HL-60 (cell line): ENCODE data around the gene RFX1.
A peak's percentile ranks its signal among the peaks of the same experiment; 100 is the strongest.

Experiments used
- DNase-seq, 2 experiments: peaks; one replicate each; pipeline ENCODE4 v3.0.0-alpha.2; 2010 to 2020; ENCODE audit warnings: low read depth in 1 of 2, low spot score in 1 of 2
- H3K27ac ChIP-seq: fragments of 250-450 bp; sonication (Bioruptor Pico); replicated peaks from 2 replicates; pipeline ENCODE4 v1.5.1; 2020; ENCODE audit warnings: mild to moderate bottlenecking, moderate library complexity
- H3K27me3 ChIP-seq: fragments of 250-450 bp; sonication (Bioruptor Pico); 2 replicates; pipeline ENCODE4 v1.5.1; 2021; ENCODE audit warnings: mild to moderate bottlenecking, moderate library complexity; ENCODE audit not compliant: insufficient read depth, poor library complexity, severe bottlenecking
- H3K4me3 ChIP-seq: replicated peaks from 2 replicates; pipeline ENCODE4 v1.5.1; 2011; ENCODE audit warnings: mild to moderate bottlenecking, control low read depth, low read length; ENCODE audit not compliant: insufficient read depth
- GABPA ChIP-seq: IDR thresholded peaks from 2 replicates; pipeline ENCODE4 v1.6.1; 2012; ENCODE audit warnings: low read depth
- POLR2AphosphoS5 ChIP-seq: IDR thresholded peaks from 2 replicates; pipeline ENCODE4 v1.6.1; 2012; ENCODE audit warnings: low read depth
- SPI1 ChIP-seq: IDR thresholded peaks from 2 replicates; pipeline ENCODE4 v1.6.1; 2012; ENCODE audit warnings: low read depth, mild to moderate bottlenecking, borderline replicate concordance
- TF ChIP-seq, protein P1 (sequence below): IDR thresholded peaks from 2 replicates; pipeline ENCODE4 v1.6.1; 2012; ENCODE audit warnings: low read depth; ENCODE audit not compliant: insufficient replicate concordance
- TF ChIP-seq, protein P2 (sequence below): IDR thresholded peaks from one replicate; pipeline ENCODE4 v1.5.1; 2011; ENCODE audit warnings: low read length, control low read depth, inconsistent platforms; ENCODE audit not compliant: insufficient read depth

Gene RFX1

DNA sequence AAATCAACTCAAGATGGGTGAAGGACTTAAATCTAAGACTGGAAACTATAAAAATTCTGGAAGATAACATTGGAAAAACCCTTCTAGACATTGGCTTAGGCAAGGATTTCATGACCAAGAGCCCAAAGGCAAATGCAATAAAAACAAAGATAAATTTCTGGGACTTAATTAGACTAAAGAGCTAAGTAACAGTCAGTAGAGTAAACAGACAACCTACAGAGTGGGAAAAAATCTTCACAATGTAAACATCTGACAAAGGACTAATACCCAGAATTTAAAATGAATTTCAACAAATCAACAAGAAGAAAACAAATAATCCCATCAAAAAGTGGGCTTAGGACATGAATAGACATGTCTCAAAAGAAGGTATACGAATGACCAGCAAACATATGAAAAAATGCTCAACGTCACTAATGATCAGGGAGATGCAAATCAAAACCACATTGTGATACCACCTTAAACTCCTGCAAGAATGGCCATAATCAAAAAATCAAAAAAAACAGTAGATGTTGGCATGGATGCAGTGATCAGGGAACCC lies 6.3 kb upstream of the RFX1 start:
- Histone ChIP-seq H3K27me3 (no peaks in the 10 kb centered on the region), H3K4me3 (no peak overlapping the region), H3K27ac (no peak overlapping the region)
- no peak for TF ChIP-seq SPI1
- TF ChIP-seq POLR2AphosphoS5: no peak
- no peak for TF ChIP-seq GABPA
- TF ChIP-seq, protein P1, sequence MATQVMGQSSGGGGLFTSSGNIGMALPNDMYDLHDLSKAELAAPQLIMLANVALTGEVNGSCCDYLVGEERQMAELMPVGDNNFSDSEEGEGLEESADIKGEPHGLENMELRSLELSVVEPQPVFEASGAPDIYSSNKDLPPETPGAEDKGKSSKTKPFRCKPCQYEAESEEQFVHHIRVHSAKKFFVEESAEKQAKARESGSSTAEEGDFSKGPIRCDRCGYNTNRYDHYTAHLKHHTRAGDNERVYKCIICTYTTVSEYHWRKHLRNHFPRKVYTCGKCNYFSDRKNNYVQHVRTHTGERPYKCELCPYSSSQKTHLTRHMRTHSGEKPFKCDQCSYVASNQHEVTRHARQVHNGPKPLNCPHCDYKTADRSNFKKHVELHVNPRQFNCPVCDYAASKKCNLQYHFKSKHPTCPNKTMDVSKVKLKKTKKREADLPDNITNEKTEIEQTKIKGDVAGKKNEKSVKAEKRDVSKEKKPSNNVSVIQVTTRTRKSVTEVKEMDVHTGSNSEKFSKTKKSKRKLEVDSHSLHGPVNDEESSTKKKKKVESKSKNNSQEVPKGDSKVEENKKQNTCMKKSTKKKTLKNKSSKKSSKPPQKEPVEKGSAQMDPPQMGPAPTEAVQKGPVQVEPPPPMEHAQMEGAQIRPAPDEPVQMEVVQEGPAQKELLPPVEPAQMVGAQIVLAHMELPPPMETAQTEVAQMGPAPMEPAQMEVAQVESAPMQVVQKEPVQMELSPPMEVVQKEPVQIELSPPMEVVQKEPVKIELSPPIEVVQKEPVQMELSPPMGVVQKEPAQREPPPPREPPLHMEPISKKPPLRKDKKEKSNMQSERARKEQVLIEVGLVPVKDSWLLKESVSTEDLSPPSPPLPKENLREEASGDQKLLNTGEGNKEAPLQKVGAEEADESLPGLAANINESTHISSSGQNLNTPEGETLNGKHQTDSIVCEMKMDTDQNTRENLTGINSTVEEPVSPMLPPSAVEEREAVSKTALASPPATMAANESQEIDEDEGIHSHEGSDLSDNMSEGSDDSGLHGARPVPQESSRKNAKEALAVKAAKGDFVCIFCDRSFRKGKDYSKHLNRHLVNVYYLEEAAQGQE: no peak
- TF ChIP-seq, protein P2, sequence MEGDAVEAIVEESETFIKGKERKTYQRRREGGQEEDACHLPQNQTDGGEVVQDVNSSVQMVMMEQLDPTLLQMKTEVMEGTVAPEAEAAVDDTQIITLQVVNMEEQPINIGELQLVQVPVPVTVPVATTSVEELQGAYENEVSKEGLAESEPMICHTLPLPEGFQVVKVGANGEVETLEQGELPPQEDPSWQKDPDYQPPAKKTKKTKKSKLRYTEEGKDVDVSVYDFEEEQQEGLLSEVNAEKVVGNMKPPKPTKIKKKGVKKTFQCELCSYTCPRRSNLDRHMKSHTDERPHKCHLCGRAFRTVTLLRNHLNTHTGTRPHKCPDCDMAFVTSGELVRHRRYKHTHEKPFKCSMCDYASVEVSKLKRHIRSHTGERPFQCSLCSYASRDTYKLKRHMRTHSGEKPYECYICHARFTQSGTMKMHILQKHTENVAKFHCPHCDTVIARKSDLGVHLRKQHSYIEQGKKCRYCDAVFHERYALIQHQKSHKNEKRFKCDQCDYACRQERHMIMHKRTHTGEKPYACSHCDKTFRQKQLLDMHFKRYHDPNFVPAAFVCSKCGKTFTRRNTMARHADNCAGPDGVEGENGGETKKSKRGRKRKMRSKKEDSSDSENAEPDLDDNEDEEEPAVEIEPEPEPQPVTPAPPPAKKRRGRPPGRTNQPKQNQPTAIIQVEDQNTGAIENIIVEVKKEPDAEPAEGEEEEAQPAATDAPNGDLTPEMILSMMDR: no peak
- DNase-seq: no peak

DNA sequence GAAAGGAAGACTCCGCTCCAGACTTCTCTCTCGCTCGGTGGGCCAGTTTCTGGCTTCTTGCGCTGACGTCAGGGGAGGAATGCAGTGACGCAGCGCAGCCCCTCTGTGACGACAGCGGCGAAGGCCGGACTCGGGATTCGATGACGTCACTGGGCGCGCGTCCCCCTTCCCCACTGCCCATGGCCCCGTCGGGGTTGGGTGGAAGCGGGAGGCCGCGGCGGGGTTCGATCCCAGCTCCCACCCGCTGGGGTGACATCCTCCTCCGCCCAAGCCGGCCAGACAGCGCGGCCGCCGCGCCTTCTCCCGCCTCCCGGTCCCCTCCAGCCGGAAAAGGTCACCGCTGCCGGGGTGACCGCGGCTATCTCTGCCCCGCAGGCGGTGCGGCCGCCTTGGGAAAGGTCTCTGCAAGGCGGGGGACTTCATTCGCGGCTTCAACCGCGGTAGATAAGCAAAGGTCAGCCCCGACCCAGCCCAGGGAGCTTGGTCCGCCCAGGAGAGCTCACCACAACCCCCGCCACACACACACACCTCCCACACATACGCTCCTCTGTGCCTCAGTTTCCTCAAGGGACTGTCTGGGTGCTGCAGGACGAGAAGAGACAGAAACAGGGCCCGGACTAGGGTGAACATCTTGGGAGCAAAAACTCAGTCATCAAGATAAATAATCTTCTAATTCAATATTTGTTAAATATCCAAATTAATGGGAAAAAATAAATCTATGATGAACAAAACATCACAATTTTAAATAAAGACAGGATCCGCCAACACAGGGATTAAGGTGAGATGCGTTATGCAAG lies 844 bp upstream of the RFX1 start:
- Histone ChIP-seq H3K27ac (peak overlapping the region; percentile 96), H3K27me3 (no peaks in the 10 kb centered on the region), H3K4me3 (peak overlapping the region; percentile 71)
- DNase-seq: peak in 1 of 2 experiments; percentile 85
- TF ChIP-seq GABPA: no peak
- TF ChIP-seq, protein P2: no peak
- no peak; the same call in 1 of the 2 replicates for TF ChIP-seq SPI1
- TF ChIP-seq POLR2AphosphoS5: peak; percentile 89
- TF ChIP-seq, protein P1: peak; percentile 22

DNA sequence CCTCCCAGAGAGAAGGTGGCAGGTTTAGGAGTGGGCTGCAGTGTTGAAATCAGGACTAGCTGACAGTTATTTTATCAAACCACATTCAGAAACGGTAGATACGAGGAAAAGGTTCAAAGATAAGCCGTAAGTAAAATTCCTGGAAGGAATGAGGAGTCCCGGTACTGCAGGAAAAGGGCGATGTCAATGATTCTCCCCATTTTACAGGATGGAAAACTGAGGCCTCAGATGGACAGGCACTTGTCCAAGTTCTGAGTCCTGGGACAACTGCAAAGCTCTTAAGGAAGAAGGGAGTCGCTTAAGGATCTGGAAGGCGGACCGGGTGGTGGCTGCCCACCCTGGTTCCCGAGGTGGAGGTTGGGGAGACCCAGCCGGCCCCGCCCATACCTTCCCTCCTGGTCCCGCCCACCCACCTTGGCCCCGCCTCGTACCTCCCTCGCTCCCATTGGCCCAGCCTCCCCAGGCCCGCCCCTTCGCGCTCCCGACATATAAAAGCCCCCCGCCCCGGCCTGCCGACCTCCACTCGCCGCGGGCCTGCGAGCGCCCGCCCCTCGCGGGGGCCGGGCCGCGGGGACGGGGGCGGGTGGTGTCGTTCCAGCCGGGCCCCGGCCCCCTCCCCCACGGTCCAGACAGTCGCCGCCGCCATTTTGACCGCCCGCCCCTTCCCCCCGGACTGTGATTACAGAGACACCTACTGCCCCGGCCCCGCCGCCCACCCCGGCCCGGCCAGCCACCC lies 603 bp downstream of the RFX1 start:
- peak; percentile 87 to 90 for DNase-seq
- Histone ChIP-seq H3K27ac (peak overlapping the region; percentile 96), H3K27me3 (no peaks in the 10 kb centered on the region), H3K4me3 (peak overlapping the region; percentile 68)
- TF ChIP-seq POLR2AphosphoS5: 0 out of 2 replicates have a peak, but pooled peaks have one; percentile 6
- TF ChIP-seq, protein P1: no peak
